ENCODE results near the gene CXXC5. TPM values are rescaled to one million over a fixed set of nuclear protein-coding genes. Genes with fewer than 3 reads are reported as not detected.

Gene CXXC5
- total and polyA plus RNA-seq, 2 experiments from 2014 or later = 70.4 to 122 TPM

- TF ChIP-seq, protein P1, sequence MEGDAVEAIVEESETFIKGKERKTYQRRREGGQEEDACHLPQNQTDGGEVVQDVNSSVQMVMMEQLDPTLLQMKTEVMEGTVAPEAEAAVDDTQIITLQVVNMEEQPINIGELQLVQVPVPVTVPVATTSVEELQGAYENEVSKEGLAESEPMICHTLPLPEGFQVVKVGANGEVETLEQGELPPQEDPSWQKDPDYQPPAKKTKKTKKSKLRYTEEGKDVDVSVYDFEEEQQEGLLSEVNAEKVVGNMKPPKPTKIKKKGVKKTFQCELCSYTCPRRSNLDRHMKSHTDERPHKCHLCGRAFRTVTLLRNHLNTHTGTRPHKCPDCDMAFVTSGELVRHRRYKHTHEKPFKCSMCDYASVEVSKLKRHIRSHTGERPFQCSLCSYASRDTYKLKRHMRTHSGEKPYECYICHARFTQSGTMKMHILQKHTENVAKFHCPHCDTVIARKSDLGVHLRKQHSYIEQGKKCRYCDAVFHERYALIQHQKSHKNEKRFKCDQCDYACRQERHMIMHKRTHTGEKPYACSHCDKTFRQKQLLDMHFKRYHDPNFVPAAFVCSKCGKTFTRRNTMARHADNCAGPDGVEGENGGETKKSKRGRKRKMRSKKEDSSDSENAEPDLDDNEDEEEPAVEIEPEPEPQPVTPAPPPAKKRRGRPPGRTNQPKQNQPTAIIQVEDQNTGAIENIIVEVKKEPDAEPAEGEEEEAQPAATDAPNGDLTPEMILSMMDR (IDR thresholded peaks at IDR 0.05; ENCODE audit: low read depth, low read length) = no peak
- Histone ChIP-seq H3K4me1 (ENCODE audit: low read depth) (peaks cover 16% of the 10 kb centered on the region), H3K36me3 (peaks cover 15% of the 10 kb centered on the region), H3K27ac (no peak overlapping the region), H3K9me3 (ENCODE audit: low read depth) (no peaks in the 10 kb centered on the region), H3K4me3 (no peak overlapping the region), H3K27me3 (no peaks in the 10 kb centered on the region)
- DNase-seq (ENCODE audit: low read depth in 1 of 2, low spot score in 1 of 2) = no peak
Measured at GRCh38 chr5:139684881-139685749, 37.0 kb downstream of the CXXC5 start.

GRCh38 chr5:139685886-139686285 is 37.7 kb downstream of the CXXC5 start:
- peaks cover 10% of the 10 kb centered on the region for H3K36me3 ChIP-seq
- no peak for DNase-seq (ENCODE audit: low read depth in 1 of 2, low spot score in 1 of 2)
- no peak overlapping the region for H3K27ac ChIP-seq
- TF ChIP-seq, protein P1 (IDR thresholded peaks at IDR 0.05; ENCODE audit: low read depth, low read length) = no peak
- no peaks in the 10 kb centered on the region for H3K27me3 ChIP-seq
- no peak overlapping the region for H3K4me3 ChIP-seq
- H3K9me3 ChIP-seq (ENCODE audit: low read depth) = no peaks in the 10 kb centered on the region
- H3K4me1 ChIP-seq (ENCODE audit: low read depth) = peaks cover 23% of the 10 kb centered on the region

GRCh38 chr5:139686356-139686705 is 38.2 kb downstream of the CXXC5 start:
- Histone ChIP-seq H3K36me3 (peaks cover 7% of the 10 kb centered on the region), H3K27ac (no peak overlapping the region), H3K4me1 (ENCODE audit: low read depth) (peaks cover 28% of the 10 kb centered on the region), H3K9me3 (ENCODE audit: low read depth) (no peaks in the 10 kb centered on the region), H3K27me3 (no peaks in the 10 kb centered on the region), H3K4me3 (no peak overlapping the region)
- DNase-seq (ENCODE audit: low read depth in 1 of 2, low spot score in 1 of 2) = no peak
- TF ChIP-seq, protein P1 (IDR thresholded peaks at IDR 0.05; ENCODE audit: low read depth, low read length) = no peak

- Histone ChIP-seq H3K36me3 (peaks cover 6% of the 10 kb centered on the region), H3K4me3 (no peak overlapping the region), H3K9me3 (ENCODE audit: low read depth) (no peaks in the 10 kb centered on the region), H3K27ac (peak overlapping the region; percentile 30), H3K27me3 (no peaks in the 10 kb centered on the region), H3K4me1 (ENCODE audit: low read depth) (peaks cover 30% of the 10 kb centered on the region)
- TF ChIP-seq, protein P1 (IDR thresholded peaks at IDR 0.05; ENCODE audit: low read depth, low read length) = no peak
- DNase-seq (ENCODE audit: low read depth in 1 of 2, low spot score in 1 of 2) = no peak
Measured at GRCh38 chr5:139686706-139687441, 38.7 kb downstream of the CXXC5 start.

- no peak for DNase-seq (ENCODE audit: low read depth in 1 of 2, low spot score in 1 of 2)
- H3K36me3 ChIP-seq = peaks cover 6% of the 10 kb centered on the region
- H3K4me3 ChIP-seq = no peak overlapping the region
- H3K27me3 ChIP-seq = no peaks in the 10 kb centered on the region
- H3K9me3 ChIP-seq (ENCODE audit: low read depth) = no peaks in the 10 kb centered on the region
- H3K27ac ChIP-seq = no peak overlapping the region
- H3K4me1 ChIP-seq (ENCODE audit: low read depth) = peaks cover 34% of the 10 kb centered on the region
- TF ChIP-seq, protein P1 (IDR thresholded peaks at IDR 0.05; ENCODE audit: low read depth, low read length) = no peak
Measured at GRCh38 chr5:139687656-139688055, 39.5 kb downstream of the CXXC5 start.

Data from cardiac muscle cell (in vitro differentiated cells and primary cell).